ENCODE data around the gene PEAK1. TPM values are rescaled to one million over a fixed set of nuclear protein-coding genes. Genes with fewer than 3 reads are reported as not detected.

PEAK1 gene
- total and polyA plus RNA-seq, 10 of the 15 experiments (the other 5 are each of a cell fraction or from before 2014, with no cell fraction given): 0.62 to 24.2 (median 11.2) TPM

DNA sequence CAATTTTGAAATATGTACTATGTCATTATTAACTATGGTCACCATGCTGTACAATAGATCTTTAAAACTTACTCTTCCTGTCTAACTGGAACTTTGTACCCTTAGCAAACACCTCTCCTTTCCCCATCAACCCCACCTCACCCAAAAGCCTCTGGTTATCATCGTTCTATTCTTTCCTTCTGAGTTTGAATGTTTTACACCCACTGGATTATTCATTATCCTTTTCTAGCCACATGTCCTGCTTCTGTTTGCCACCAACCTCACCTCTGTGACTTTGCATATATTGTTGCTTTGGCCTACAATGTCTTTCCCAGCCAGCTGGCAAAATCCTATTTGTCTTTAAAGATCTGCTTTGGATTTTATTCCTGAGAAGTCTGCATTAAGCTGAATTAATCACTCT lies 246.4 kb downstream of the PEAK1 start:
- Histone ChIP-seq H3K4me3 (no peak overlapping the region), H3K4me2 (ENCODE audit: control insufficient read depth, insufficient read depth) (no peak overlapping the region), H3K4me1 (ENCODE audit: control insufficient read depth, insufficient read depth, low read length) (no peaks in the 10 kb centered on the region), H3K9ac (ENCODE audit: control insufficient read depth, insufficient read depth, low read length) (no peak overlapping the region), H4K20me1 (ENCODE audit: control insufficient read depth, insufficient read depth) (no peaks in the 10 kb centered on the region), H3K9me3 (replicated peaks; ENCODE audit: control insufficient read depth, insufficient read depth, low read length) (no peaks in the 10 kb centered on the region; the same call in 2 of the 3 replicates), H3K27me3 (replicated peaks in 1 of 2; ENCODE audit: control insufficient read depth in 2 of 2, insufficient read depth in 2 of 2, low read length in 1 of 2) (no peaks in the 10 kb centered on the region), H3K79me2 (ENCODE audit: control insufficient read depth, insufficient read depth, low read length) (no peaks in the 10 kb centered on the region), H2AFZ (ENCODE audit: control insufficient read depth, low read depth, low read length) (no peak overlapping the region), H3K27ac (ENCODE audit: control insufficient read depth, insufficient read depth) (no peak overlapping the region), H3K36me3 (ENCODE audit: control insufficient read depth in 2 of 2, insufficient read depth in 2 of 2, low read length in 1 of 2) (no peaks in the 10 kb centered on the region)
- WGBS (ENCODE audit: insufficient coverage, insufficient replicate concordance, low lambda C conversion rate, missing lambda C conversion rate): 91% methylated on average over 1 of the region's 1 CpG
- no peak for TF ChIP-seq WRNIP1 (IDR thresholded peaks at IDR 0.05; ENCODE audit: borderline replicate concordance, low read depth, low read length)
- TF ChIP-seq TARDBP (IDR thresholded peaks at IDR 0.05; ENCODE audit: borderline replicate concordance): no peak
- TF ChIP-seq SMAD5 (IDR thresholded peaks at IDR 0.05; ENCODE audit: low read depth): no peak
- ChIA-PET RAD21 (ENCODE audit: unreplicated experiment) (interaction anchor here (0.9 to 1.5 kb wide), 5 partner anchors 13 to 370 kb away, joined by 3 read pairs; no protein-coding TSS in a partner anchor), POLR2A (interaction anchor here (1.7 kb wide), 1 partner anchor 12 kb away, joined by 7 read pairs; no protein-coding TSS in a partner anchor), CTCF (interaction anchor here (1.1 to 2.3 kb wide), 5 partner anchors 12 to 370 kb away, joined by 3 to 11 read pairs (median 3); no protein-coding TSS in a partner anchor), SMC1A (ENCODE audit: uncharacterized antibody, unreplicated experiment) (interaction anchor here (0.6 to 3.2 kb wide), 7 partner anchors 8 to 323 kb away, joined by 3 to 12 read pairs (median 4); no protein-coding TSS in a partner anchor)
- in situ Hi-C loops (cut with MboI) (no loop called here), intact Hi-C loops (cut with micrococcal nuclease; ENCODE audit: unreplicated experiment) (no loop called here)
- ATAC-seq (no peak), FAIRE-seq (no peak), DNase-seq (ENCODE audit: low read depth, low spot score) (no peak)
- BruUV-seq (replicated peaks): no TSS peak

DNA sequence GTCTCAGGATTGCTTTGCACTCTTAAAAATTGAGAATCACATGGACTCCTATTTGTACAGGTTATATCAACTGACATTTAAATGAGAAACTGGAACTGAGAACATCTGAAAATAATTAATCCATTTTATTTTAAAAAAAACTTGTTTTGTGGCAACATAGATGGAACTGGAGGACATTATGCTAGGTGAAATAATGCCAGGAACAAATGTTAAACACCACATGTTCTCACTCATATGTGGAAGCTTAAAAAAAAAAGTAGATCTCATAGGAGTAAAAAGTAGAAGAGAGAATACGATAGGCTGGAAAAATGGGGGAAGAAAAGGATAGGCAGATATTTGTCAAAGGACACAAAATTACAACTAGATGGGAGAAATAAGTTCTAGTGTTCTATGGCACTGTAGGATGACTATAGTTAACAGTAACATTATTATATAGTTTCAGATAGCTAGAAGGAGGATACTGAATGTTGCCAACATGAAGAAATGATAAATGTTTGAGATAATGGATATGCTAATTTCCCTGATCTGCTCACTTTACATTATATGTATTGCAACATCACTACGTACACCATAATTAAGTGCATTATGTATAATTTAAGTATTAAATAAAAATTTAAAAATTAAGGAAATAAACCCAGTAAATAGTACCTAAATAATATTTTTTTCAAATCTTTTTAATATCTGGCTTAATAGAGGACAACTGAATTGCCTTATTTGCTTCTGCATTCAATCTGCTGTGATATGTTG lies 248.5 kb downstream of the PEAK1 start:
- H3K36me3 ChIP-seq (ENCODE audit: control insufficient read depth in 2 of 2, insufficient read depth in 2 of 2, low read length in 1 of 2): no peaks in the 10 kb centered on the region
- SMC1A ChIA-PET (ENCODE audit: uncharacterized antibody, unreplicated experiment): interaction anchor here (1.5 to 3.2 kb wide), 3 partner anchors 11 to 52 kb away, joined by 4 to 12 read pairs (median 6); no protein-coding TSS in a partner anchor
- DNase-seq (ENCODE audit: low read depth, low spot score) (no peak), ATAC-seq (no peak), FAIRE-seq (no peak)
- no peak overlapping the region for H3K9ac ChIP-seq (ENCODE audit: control insufficient read depth, insufficient read depth, low read length)
- RAD21 ChIA-PET (ENCODE audit: unreplicated experiment): interaction anchor here (1.2 to 1.5 kb wide), 2 partner anchors 14 to 15 kb away, joined by 3 to 5 read pairs; no protein-coding TSS in a partner anchor
- no peak overlapping the region for H3K4me2 ChIP-seq (ENCODE audit: control insufficient read depth, insufficient read depth)
- WGBS (ENCODE audit: insufficient coverage, insufficient replicate concordance, low lambda C conversion rate, missing lambda C conversion rate): 91% methylated on average over 2 of the region's 2 CpGs
- CTCF ChIA-PET: interaction anchor here (1.1 to 2.1 kb wide), 4 partner anchors 11 to 372 kb away, joined by 4 to 10 read pairs (median 4); no protein-coding TSS in a partner anchor
- H3K27me3 ChIP-seq (replicated peaks in 1 of 2; ENCODE audit: control insufficient read depth in 2 of 2, insufficient read depth in 2 of 2, low read length in 1 of 2): no peaks in the 10 kb centered on the region
- H4K20me1 ChIP-seq (ENCODE audit: control insufficient read depth, insufficient read depth): no peaks in the 10 kb centered on the region
- in situ Hi-C loops (cut with MboI) (no loop called here), intact Hi-C loops (cut with micrococcal nuclease; ENCODE audit: unreplicated experiment) (no loop called here)
- no peaks in the 10 kb centered on the region for H3K4me1 ChIP-seq (ENCODE audit: control insufficient read depth, insufficient read depth, low read length)
- H2AFZ ChIP-seq (ENCODE audit: control insufficient read depth, low read depth, low read length): no peak overlapping the region
- POLR2A ChIA-PET: no interaction called here
- H3K4me3 ChIP-seq: no peak overlapping the region
- no peaks in the 10 kb centered on the region; the same call in 2 of the 3 replicates for H3K9me3 ChIP-seq (replicated peaks; ENCODE audit: control insufficient read depth, insufficient read depth, low read length)
- BruUV-seq (replicated peaks): no TSS peak
- H3K79me2 ChIP-seq (ENCODE audit: control insufficient read depth, insufficient read depth, low read length): no peaks in the 10 kb centered on the region
- no peak overlapping the region for H3K27ac ChIP-seq (ENCODE audit: control insufficient read depth, insufficient read depth)
- TF ChIP-seq FOS (IDR thresholded peaks at IDR 0.05; ENCODE audit: borderline replicate concordance, extremely low read depth, insufficient read length) (no peak), SPI1 (IDR thresholded peaks at IDR 0.05; ENCODE audit: borderline replicate concordance, insufficient read depth, low read depth, low read length) (no peak), ATF7 (IDR thresholded peaks at IDR 0.05; ENCODE audit: low read depth) (no peak), REST (IDR thresholded peaks at IDR 0.05; ENCODE audit: low read depth, low read length) (no peak), NR2C1 (IDR thresholded peaks at IDR 0.05) (no peak), NRF1 (conservative IDR thresholded peaks at IDR 0.05; ENCODE audit: low read depth, low read length) (no peak), IRF3 (IDR thresholded peaks at IDR 0.05) (no peak), SREBF1 (IDR thresholded peaks at IDR 0.05; ENCODE audit: low read length) (no peak)

Data from GM12878 (cell line).